Stimulated activated CD4-positive, alpha-beta T cell treated with anti-CD3 and anti-CD28 coated beads, TNF-alpha, amount 100 ng/mL, for 4 hours (primary cell): ENCODE results near the gene DNAJB2.

Source experiments
- DNase-seq, 3 experiments: peaks; one replicate each; pipeline ENCODE4 v3.0.0-alpha.2; 2020; ENCODE audit warnings: low read depth in 3 of 3

The DNAJB2 gene

DNA sequence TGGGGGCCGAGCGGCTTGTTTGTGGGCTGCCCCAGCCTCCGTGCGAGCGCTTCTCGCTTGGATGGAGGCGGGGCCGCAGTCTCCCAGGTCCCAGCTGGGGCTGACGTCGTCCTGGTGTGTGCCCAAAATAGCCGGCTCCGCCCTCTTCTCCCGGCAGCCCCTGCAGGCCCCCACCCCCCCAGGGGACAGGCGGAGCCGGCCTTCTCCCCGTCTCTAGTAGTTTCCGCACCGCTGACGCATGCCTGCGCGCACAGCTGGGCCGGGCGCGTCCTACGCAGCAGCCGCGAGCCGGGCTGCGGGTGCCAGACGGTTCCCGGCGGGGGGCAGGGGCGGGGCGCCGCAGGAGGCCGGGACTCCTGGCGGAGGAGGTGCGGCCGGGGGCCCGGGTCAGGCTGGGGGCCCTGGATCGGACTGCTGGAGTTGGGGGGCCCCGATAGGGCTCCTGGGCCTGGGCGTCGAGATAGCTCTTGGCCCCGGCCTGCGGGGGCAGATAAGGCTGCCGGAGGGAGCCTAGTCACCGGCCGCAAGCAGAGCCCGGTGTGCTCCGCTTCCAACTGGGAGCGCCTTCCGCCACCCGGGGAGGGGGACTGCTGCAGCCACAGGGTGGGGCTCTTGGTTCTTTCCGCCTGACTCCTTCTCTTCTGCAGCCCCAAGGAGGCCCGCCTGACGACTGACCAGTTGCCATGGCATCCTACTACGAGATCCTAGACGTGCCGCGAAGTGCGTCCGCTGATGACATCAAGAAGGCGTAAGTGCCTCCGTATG lies at the start of gene DNAJB2:
DNAJB2 (plus strand) TSS at position 216 of the 765 bp plus-strand sequence; CDS start at position 684, 468 bp downstream.
- DNase-seq = peak; percentile 94 to 99 (median 99)

DNA sequence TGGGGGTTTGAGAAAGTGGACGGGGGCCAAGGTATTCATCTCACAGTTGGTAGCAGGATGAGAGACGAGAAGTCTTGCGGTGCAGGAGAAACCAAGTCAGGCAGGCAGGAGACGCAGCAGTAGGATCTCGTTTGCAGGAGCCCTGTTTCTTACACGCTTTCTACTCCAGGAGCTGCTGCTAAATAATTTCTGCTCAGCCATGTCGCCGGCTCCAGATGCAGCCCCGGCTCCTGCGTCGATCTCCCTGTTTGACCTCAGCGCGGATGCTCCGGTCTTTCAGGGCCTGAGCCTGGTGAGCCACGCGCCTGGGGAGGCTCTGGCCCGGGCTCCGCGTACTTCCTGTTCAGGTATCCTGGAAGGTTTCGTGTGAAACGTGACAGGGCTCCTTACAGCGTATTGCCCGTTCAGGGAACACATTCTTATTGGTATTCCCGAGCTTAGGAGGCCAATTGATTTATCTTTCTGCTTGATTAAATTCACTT lies 49.1 kb upstream of the DNAJB2 start:
- DNase-seq = no peak

DNA sequence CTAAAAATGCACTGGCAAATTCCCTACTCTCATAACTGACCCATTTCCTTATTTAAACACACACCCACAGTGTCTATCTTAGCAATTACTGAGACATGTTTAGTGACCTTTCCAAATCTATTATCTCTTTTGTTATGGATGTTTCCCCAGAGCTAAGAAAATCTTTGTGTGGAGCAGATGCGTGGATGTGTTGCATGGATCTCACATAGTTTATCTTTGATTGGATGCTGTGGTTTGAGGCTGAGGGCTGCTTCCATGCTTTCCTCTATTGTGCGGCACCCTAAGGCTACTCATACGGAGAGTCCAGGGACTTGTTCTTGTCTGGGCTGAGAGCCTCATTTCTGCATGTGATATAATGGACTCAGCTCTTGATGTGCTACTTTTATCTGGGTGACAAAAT lies 44.8 kb upstream of the DNAJB2 start:
- no peak for DNase-seq

DNA sequence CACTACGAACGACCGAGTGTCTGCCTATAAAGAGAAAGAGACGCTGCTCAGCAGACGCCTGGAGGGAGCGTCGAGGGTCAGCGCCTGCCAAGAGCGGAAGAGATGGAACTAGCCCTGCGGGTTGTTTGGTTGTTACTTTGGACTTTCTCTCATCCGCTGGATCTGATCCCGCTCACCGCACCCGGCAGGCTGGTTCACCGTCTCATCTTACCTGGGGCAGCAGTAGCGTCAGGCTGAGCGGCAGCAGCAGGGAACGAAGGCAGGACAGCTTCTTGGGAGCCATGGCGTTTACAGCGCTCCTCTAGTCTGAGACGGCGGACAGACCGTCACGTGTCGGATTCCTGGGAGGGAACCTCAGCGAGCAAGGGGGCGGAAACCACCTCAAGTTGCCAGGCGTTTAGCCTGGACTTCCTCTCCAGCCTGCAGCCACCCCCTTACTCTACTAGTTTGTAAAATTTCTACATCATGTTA lies 35.8 kb upstream of the DNAJB2 start:
- DNase-seq = no peak

DNA sequence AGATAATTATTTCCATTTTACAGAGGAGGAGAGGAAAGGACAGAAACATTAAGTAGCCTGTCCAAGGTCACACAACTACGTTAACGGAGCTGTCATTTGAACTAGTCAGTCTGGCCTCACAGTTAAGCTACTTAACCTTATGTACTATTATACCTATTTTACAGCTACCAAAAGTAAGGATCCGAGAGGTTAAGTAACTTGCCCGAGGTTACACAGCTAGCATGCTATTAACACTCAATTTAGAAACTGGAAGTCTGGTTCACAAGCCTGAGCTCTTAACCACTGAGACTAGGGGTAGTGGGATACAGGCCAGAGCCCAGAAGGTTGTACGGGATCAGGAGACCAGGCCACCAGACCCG lies 34.4 kb upstream of the DNAJB2 start:
- DNase-seq = no peak

DNA sequence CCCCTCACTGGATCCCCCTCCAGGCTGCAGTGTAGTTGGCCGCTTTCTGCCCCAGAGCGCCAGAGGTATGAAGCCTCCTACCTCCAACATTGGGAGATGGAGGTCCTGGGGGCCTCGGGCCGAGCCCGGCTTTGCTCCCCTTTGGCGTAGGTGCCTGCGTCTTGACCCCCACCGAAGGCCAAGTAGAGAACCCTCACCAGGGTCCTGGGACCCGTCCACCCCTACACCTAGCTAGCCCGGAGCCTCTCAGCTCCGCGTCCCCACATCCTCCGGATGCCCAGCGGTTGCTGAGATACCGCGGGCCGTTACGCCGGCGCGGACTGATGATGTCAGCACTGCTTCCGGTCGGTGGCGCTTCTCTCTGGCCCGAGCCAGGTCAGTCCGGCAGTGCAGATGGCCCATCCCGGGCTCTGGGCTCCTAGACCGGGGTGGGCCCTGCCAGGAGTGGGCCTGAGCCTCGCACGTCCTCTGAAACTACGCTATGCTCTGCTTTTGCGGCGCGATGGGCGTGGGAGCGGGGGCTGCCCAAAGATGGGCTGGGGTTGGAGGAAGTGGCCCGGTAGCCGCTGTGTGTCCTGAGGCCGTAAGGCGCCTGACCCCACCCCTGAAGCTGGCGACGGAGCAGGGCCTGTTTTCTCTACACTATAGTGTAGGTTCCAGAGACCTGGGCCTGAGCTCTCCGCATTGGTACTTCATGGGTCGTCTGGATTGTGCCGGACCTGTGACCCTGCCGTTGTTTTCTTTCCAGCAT lies 33.8 kb upstream of the DNAJB2 start, which contains the start of the genes GLB1L and STK16:
GLB1L (minus strand) TSS at position 297 of the 751 bp plus-strand sequence. CDS start 1,871 bp downstream, outside the sequence.
STK16 (plus strand) TSS at position 332 of the 751 bp plus-strand sequence. CDS start 521 bp downstream, outside the sequence.
- peak; percentile 75 to 88 (median 76) for DNase-seq

DNA sequence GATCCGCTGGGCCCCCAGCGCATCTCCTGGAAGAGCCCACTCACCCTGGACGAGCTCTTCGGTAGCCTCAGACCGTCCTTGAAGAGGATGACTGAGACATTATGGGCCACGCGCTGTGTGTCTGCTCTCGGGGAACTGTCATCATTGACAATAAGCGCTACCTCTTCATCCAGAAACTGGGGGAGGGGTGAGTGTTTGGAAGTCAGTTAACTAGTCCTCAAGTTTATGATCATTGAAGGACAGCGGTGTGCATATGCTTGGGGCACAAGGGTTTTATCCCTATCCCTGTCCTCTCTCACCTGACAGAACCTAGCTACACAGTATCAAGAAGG lies 33.3 kb upstream of the DNAJB2 start:
- DNase-seq = no peak

DNA sequence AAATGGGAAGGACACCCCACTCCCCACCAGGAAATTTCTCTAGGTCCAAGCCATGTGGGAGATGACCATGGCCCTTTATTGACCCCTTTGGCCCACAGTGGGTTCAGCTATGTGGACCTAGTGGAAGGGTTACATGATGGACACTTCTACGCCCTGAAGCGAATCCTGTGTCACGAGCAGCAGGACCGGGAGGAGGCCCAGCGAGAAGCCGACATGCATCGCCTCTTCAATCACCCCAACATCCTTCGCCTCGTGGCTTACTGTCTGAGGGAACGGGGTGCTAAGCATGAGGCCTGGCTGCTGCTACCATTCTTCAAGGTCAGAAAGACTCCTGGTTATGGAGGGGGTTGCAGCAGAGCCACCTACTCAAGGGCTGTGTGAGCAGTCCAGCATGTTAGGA lies 32.6 kb upstream of the DNAJB2 start:
- DNase-seq = no peak

DNA sequence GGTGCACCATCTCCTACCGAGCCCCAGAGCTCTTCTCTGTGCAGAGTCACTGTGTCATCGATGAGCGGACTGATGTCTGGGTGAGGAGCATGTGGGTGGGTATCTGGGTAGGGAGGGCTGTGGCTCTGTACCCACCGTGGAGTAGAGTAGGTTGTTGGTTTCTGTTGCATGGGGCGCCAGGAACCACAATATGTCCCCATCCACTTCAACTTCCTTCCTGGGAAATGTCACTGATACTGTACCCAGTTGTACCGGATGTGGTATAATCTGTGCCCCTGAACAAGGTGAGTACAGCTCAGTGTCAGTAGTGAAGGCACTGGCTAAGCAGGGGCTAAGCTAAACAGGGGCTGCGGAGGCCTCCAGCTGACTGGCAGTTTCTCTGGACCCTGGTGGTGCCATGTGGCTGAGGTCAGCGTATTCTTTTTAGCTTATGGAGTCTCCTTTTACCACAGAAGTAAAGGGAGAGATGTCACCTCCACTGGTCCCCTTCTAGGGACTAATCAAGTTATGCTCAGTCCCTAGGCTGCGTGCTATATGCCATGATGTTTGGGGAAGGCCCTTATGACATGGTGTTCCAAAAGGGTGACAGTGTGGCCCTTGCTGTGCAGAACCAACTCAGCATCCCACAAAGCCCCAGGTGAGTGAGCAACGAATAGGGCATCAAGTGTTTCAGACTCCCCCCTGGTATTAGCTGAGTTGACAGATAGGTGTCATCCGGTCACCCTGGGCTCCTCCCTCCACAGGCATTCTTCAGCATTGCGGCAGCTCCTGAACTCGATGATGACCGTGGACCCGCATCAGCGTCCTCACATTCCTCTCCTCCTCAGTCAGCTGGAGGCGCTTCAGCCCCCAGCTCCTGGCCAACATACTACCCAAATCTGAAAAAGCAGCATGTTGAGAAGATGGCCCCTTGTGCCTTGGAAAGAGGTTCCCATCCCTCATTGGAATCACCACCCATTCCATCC lies 31.2 kb upstream of the DNAJB2 start:
- DNase-seq = no peak

DNA sequence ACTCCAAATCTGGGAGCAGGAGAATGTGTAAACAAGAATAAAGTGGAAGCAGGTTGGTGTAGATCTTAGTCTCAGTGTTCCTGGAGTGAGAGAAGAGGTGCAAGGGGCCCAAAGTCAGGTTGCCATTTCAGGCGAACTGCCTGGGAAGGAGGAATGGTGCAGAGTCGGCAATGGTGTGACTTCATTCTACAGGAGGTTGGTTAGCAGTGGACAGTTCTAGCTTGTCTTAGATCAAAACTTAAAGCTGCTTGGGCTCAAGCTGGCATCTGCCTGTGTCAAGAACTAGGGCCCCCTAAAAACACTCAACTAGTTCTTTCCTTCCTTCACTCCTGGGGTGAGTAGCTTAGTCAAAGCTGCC lies 30.3 kb upstream of the DNAJB2 start:
- no peak for DNase-seq

DNA sequence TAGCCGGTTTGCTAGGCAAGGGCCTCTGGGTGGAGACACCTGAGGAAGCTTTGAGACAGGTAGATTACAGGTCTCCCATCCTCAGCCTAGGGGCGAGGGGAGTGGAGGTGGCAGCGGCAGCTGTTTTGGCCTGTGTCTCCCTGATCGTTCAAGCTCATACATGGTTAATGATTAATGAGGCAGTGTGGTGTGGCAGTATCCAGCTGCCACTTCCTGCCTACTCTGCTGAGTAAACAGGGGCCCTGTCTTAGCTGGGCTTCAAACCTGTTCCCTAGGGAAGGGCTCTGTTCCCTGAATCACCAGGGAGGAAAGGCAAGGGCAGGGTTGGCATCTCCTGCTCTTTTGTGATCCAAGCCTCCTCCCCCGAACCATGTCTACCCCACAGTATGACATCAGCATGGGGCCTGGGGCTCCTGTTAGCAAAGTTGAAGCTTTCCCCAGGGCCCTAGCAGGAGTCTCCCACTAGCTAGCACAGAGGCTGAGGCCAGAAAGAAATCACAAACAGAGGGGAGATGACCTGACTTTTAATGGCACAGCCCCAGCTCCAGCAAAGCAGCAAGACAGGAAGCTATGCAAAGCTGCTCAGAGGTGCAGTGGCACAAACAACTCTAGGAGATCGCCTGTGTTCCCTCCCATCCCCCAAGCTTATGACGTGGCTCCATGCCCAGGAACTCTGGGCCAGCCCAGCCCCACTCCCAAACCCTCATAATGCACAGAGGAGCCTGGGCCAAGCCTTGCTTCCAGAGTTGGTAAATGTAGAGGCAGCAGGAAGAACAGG lies 29.8 kb upstream of the DNAJB2 start:
- DNase-seq = no peak

DNA sequence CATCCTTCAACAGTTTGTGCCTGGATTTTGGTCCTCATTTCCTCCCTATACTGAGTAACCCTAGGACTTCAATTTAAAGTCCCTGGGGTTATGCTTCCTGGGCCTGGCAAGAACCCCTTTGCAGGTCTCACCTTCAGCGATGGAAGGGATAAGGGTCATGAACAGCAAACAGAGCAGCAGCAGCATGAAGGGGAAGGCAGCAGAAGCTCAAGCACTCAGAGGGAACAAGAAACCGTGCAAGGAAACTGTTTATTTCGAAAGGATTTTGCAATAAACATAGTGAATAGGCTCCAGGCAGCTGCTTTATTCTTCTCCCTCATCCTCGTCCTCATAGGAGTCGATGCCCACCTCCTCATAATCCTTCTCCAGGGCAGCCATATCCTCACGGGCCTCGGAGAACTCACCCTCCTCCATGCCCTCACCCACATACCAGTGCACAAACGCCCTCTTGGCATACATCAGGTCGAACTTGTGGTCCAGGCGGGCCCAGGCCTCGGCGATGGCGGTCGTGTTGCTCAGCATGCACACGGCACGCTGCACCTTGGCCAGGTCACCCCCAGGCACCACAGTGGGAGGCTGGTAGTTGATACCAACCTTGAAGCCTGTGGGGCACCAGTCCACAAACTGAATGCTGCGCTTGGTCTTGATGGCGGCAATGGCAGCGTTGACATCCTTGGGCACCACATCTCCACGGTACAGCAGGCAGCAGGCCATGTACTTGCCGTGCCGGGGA lies 29.0 kb upstream of the DNAJB2 start:
- DNase-seq = no peak

DNA sequence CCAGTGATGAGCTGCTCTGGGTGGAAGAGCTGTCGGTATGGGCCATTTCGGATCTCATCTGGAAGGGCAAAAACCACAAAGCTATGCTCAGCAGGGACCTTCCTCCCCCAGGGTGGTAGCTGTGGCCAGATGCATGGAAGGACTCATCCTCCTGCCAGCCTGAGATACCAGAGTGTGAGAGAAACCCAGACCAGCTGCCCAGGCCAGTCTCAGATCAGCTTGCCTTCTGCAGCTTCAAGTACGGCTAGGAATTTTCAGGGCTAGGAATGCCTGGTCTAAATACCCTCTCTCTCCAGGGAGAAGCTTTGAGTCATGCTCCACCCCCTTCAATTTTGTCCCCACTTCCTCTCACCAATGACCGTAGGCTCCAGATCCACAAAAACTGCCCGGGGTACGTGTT lies 27.5 kb upstream of the DNAJB2 start:
- DNase-seq = no peak

DNA sequence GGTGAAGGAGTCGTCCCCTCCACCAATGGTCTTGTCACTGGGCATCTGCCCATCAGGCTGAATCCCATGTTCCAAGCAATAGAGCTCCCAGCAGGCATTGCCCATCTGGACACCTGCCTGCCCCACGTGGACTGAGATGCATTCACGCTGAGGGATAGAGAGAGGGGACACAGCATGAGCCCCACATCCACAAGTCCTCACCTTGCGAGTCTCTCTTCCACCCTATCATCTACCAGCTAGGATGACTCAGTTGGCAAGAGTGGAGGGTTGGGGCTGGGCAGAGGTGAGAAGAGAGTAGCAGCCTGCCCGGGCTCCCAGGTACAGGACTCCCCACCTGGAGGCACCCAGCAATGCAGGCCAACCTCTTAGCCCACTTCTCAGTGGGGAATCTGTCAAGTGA lies 27.1 kb upstream of the DNAJB2 start:
- peak in 1 of 3 experiments; percentile 10 for DNase-seq

DNA sequence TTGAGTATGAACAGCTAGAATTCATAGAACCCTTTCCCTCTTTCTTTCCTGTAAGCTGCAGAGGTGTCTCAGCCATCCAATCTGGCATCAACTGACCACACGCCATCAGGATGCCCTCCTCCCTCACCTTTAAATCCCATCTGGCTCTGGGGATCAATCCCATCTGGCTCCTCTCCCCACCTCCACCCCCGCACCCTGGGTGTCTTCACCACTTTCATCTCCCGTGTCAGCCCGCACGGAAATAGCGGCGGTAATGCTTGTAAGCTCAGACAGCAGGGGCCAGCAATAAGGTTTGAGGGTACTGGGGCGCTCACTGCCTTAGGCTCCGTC lies 26.6 kb upstream of the DNAJB2 start:
- DNase-seq = peak in 1 of 3 experiments; percentile 32

DNA sequence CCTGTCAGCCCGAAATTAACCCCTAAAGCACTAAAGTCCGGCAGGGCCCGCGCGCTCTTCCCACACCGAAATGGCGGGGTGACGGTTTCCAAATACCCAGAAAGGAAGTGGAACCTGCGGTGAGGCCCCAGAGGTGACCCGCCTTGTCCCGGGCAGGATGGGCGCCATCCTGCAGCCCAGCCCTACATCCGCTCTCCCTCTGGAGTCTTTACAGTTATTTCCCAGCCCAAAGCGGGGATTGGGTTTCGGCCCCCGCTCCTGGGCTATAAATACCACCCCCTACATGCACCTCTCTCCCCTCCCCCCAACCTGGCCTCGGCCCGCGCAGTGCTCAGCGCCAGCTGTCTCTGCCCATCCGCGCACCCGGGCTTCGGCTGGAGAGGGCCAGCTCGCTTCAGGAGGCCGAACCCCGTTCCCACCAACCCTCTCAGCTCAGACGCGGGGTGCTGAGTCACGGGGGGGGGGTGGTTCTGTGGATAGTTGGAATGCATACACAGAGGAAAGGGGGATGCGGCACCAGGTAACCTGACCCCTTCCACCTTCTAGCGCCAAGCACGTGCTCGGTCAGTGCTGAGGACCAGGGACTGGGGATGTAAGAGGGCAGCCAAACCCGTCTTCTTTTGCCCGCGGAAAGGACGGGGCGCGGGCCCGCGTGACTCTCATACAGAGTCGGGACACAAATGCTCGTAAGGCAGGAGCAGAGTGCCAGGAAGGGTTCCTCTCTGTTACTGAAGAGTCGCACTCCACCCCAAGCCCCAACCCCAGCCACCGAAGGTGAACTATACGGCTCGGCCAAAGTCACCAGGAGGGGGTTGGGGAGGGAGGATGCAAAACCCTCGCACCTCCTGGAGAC lies 26.0 kb upstream of the DNAJB2 start, which contains the start of gene TUBA4B:
TUBA4B (plus strand) TSS at position 344 of the 853 bp plus-strand sequence; CDS start at position 509, 165 bp downstream.
- peak in 1 of 3 experiments; percentile 26 for DNase-seq

DNA sequence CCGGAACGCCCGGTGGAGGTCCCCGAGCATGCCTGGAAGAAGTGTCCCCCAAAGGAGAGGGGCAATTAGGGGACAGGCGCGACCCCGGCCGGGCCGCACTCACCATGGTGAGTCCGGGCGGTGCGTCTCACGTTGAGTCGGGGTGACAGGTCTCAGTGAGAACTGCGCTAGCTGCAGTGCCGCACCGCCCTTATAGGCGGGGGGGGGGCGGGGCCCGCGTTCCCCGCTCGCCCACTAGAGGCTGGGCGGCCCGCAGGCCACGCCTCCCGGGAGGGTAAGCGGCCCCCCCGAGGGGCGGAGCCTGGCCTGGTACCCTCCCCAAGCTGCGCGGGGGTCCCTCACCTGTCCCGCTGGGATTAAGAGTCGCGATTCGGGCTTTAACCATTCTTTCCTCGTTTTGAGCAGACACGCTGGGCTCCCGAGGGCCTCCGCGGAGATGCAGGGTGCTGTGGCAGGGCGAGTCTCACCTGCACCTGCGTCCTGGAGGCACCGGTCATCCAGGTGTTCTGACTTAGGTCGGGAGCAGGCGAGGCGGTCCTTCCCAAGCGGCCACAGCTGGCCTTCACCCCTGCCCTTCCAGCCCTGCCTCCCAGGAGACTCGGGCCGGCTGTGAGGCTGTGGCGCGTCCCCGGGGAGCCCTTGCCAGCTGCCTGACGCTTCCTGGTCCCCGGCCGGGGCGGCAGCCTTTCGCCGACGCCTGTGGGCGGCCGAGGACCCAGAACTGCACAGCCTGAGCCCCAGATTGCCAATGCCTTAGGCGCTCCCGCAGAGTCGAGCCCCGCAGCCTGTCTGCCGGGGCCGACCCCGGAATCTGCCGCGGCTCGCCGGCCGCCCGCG lies 25.2 kb upstream of the DNAJB2 start, which contains the start of gene TUBA4A:
TUBA4A (minus strand) TSS at position 166 of the 837 bp plus-strand sequence; CDS start at position 106, 60 bp downstream.
- peak; percentile 81 to 88 (median 84) for DNase-seq

DNA sequence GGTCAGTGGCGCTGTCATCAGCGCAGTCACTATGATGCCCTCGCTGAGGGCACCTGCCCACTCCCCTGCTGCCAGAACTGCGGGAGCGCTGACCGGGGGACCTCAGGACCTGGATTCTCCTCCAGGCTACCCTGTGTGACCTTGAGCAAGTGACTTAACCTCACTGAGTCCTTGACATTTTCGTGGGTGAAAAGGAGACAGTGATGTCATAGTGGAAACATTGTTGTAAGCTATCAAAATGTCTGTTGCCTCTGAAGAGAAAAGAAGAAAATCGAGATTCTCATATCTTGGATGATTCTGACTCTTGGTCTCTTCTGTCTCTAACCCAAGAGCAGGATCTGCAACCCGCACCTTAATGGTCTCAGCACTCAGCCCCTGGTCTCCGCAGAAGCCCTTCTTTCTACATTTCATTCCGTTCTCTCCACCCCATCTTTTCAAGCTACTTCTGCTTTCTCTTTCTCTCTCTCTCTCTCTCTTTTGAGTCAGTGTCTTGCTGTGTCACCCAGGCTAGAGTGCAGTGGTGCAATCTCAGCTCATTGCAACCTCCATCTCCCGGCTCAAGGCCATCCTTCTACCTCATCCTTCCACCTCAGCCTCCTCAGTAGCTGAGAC lies 24.5 kb upstream of the DNAJB2 start:
- peak in 1 of 3 experiments; percentile 25 for DNase-seq
